GM18858 (cell line): ENCODE measurements around the gene ERVMER34-1.
A peak's percentile ranks its signal among the peaks of the same experiment; 100 is the strongest.

Experiments used
- ATAC-seq: cut with Tn5 transposase; IDR thresholded peaks from one replicate; pipeline ENCODE4 v1.9.1; 2021; ENCODE audit not compliant: unreplicated experiment

Gene ERVMER34-1

GRCh38 chr4:52721968-52722815, 29.0 kb downstream of the ERVMER34-1 start:
- ATAC-seq = peak; percentile 87

- ATAC-seq = no peak
These were observed 33.1 kb downstream of the ERVMER34-1 start for GRCh38 chr4:52718123-52718522.

- no peak for ATAC-seq
These were observed 34.7 kb downstream of the ERVMER34-1 start for GRCh38 chr4:52716364-52717151.

GRCh38 chr4:52715914-52716313, 35.3 kb downstream of the ERVMER34-1 start:
- ATAC-seq = no peak

- ATAC-seq = no peak
These were observed 35.8 kb downstream of the ERVMER34-1 start for GRCh38 chr4:52715255-52715897.

GRCh38 chr4:52714597-52715254, 36.5 kb downstream of the ERVMER34-1 start:
- no peak for ATAC-seq

GRCh38 chr4:52713456-52713937, 37.7 kb downstream of the ERVMER34-1 start:
- ATAC-seq = no peak

- ATAC-seq = peak; percentile 80
These were observed 38.7 kb downstream of the ERVMER34-1 start for GRCh38 chr4:52712251-52713130.

- peak; percentile 0 for ATAC-seq
These were observed 39.4 kb downstream of the ERVMER34-1 start for GRCh38 chr4:52711834-52712250.

- no peak for ATAC-seq
These were observed 40.0 kb downstream of the ERVMER34-1 start for GRCh38 chr4:52711272-52711671.

- ATAC-seq = no peak
These were observed 42.1 kb downstream of the ERVMER34-1 start for GRCh38 chr4:52709155-52709554.

GRCh38 chr4:52704661-52705060, 46.6 kb downstream of the ERVMER34-1 start:
- ATAC-seq = no peak

GRCh38 chr4:52704133-52704532, 47.1 kb downstream of the ERVMER34-1 start:
- ATAC-seq = no peak

- peak; percentile 95 for ATAC-seq
These were observed 50.0 kb downstream of the ERVMER34-1 start for GRCh38 chr4:52701207-52701606.

GRCh38 chr4:52694936-52695335, 56.3 kb downstream of the ERVMER34-1 start:
- no peak for ATAC-seq

- ATAC-seq = no peak
These were observed 57.7 kb downstream of the ERVMER34-1 start for GRCh38 chr4:52693492-52693891.
